HG03175 (cell line): Measurements from ENCODE around the gene CLSTN3.

ENCODE experiments used
- ATAC-seq: cut with Tn5 transposase; IDR thresholded peaks from one replicate; pipeline ENCODE4 v1.9.1; 2021; ENCODE audit warnings: mild to moderate bottlenecking, moderate library complexity; ENCODE audit not compliant: unreplicated experiment

The CLSTN3 gene

GRCh38 chr12:7129872-7130691 lies at the start of gene CLSTN3:
TSS of gene CLSTN3 (plus strand) at chr12:7130371. CDS start at chr12:7130649, 278 bp downstream.
- peak; percentile 71 for ATAC-seq

GRCh38 chr12:7081037-7081436 lies 49.1 kb upstream of the CLSTN3 start:
- no peak for ATAC-seq

GRCh38 chr12:7083125-7083524 lies 47.0 kb upstream of the CLSTN3 start:
- ATAC-seq, result no peak

GRCh38 chr12:7089196-7089871 lies 40.8 kb upstream of the CLSTN3 start:
- no peak for ATAC-seq

GRCh38 chr12:7090222-7090998 lies 39.8 kb upstream of the CLSTN3 start:
- ATAC-seq, result no peak

- no peak for ATAC-seq
These were observed 39.0 kb upstream of the CLSTN3 start for GRCh38 chr12:7091171-7091570.

GRCh38 chr12:7091660-7092228 lies 38.4 kb upstream of the CLSTN3 start:
- no peak for ATAC-seq

GRCh38 chr12:7092229-7092985 lies 37.8 kb upstream of the CLSTN3 start, which contains the start of gene C1R:
TSS of gene C1R (minus strand) at chr12:7092445. CDS start at chr12:7092388, 57 bp downstream.
- ATAC-seq, result no peak

GRCh38 chr12:7092986-7093460 lies 37.1 kb upstream of the CLSTN3 start:
- ATAC-seq, result no peak

- no peak for ATAC-seq
These were observed 36.7 kb upstream of the CLSTN3 start for GRCh38 chr12:7093486-7093885.

GRCh38 chr12:7093892-7094291 lies 36.3 kb upstream of the CLSTN3 start:
- ATAC-seq, result no peak

- ATAC-seq, result no peak
These were observed 33.9 kb upstream of the CLSTN3 start for GRCh38 chr12:7096006-7096932.

- no peak for ATAC-seq
These were observed 33.2 kb upstream of the CLSTN3 start for GRCh38 chr12:7096979-7097378.

- ATAC-seq, result no peak
These were observed 30.7 kb upstream of the CLSTN3 start for GRCh38 chr12:7099290-7099996.

GRCh38 chr12:7100239-7100638 lies 29.9 kb upstream of the CLSTN3 start:
- ATAC-seq, result no peak

GRCh38 chr12:7101047-7101693 lies 29.0 kb upstream of the CLSTN3 start:
- no peak for ATAC-seq

GRCh38 chr12:7101694-7102131 lies 28.5 kb upstream of the CLSTN3 start:
- no peak for ATAC-seq

- ATAC-seq, result no peak
These were observed 27.6 kb upstream of the CLSTN3 start for GRCh38 chr12:7102582-7102981.
